Loucy (cell line): ENCODE measurements around the gene HCN2.

Experiments
- H2AFZ ChIP-seq: fragments of 200-600 bp; sonication (generic); 2 replicates; pipeline ENCODE4 v1.6.0; 2016; ENCODE audit warnings: antibody characterized with exemption, mild to moderate bottlenecking, low read length, moderate library complexity
- H3F3A ChIP-seq: fragments of 200-600 bp; 2 replicates; pipeline ENCODE4 v1.6.0; 2016; ENCODE audit warnings: antibody characterized with exemption, low read depth, mild to moderate bottlenecking
- H3K27me3 ChIP-seq: fragments of 200-600 bp; sonication (generic); 2 replicates; pipeline ENCODE4 v1.6.1; 2014; ENCODE audit warnings: low read length, mild to moderate bottlenecking; ENCODE audit not compliant: insufficient read depth, poor library complexity, severe bottlenecking
- H3K36me3 ChIP-seq: fragments of 200-600 bp; sonication (generic); 2 replicates; pipeline ENCODE4 v1.6.1; 2016; ENCODE audit warnings: low read length; ENCODE audit not compliant: insufficient read depth
- H3K4me1 ChIP-seq: fragments of 200-600 bp; sonication (generic); 2 replicates; pipeline ENCODE4 v1.5.1; 2014; ENCODE audit warnings: low read length, mild to moderate bottlenecking; ENCODE audit not compliant: insufficient read depth, poor library complexity, severe bottlenecking
- H3K4me2 ChIP-seq: fragments of 200-600 bp; sonication (generic); 2 replicates; pipeline ENCODE4 v1.6.0; 2014; ENCODE audit warnings: antibody characterized with exemption, low read length, low read depth, mild to moderate bottlenecking; ENCODE audit not compliant: poor library complexity, severe bottlenecking
- H3K4me3 ChIP-seq: fragments of 200-600 bp; sonication (generic); 2 replicates; pipeline ENCODE4 v1.5.1; 2014; ENCODE audit warnings: low read length, mild to moderate bottlenecking, mixed read lengths; ENCODE audit not compliant: poor library complexity, severe bottlenecking
- H3K79me2 ChIP-seq: fragments of 200-600 bp; sonication (generic); 2 replicates; pipeline ENCODE4 v1.6.1; 2014; ENCODE audit warnings: low read length; ENCODE audit not compliant: insufficient read depth
- H3K9ac ChIP-seq: fragments of 200-600 bp; sonication (generic); 2 replicates; pipeline ENCODE4 v1.6.0; 2014; ENCODE audit warnings: mild to moderate bottlenecking, low read depth, low read length, moderate library complexity; ENCODE audit not compliant: poor library complexity, severe bottlenecking
- H3K9me2 ChIP-seq: fragments of 200-600 bp; sonication (generic); replicated peaks from 2 replicates; pipeline ENCODE4 v1.6.1; 2016; ENCODE audit warnings: low read depth, low read length, mixed read lengths
- H3K9me3 ChIP-seq: fragments of 200-600 bp; sonication (generic); 2 replicates; pipeline ENCODE4 v1.6.1; 2014; ENCODE audit warnings: mild to moderate bottlenecking, antibody characterized with exemption, low read length, low read depth; ENCODE audit not compliant: insufficient read depth
- H4K20me1 ChIP-seq: fragments of 200-600 bp; sonication (generic); 2 replicates; pipeline ENCODE4 v1.6.0; 2014; ENCODE audit warnings: antibody characterized with exemption, low read length, mild to moderate bottlenecking; ENCODE audit not compliant: insufficient read depth, poor library complexity, severe bottlenecking
- EZH2phosphoT487 ChIP-seq: fragments of 200-600 bp; IDR thresholded peaks from 2 replicates; pipeline ENCODE4 v1.6.1; 2018; ENCODE audit warnings: antibody characterized with exemption, mild to moderate bottlenecking, moderate library complexity, borderline replicate concordance
- TF ChIP-seq, protein P1 (sequence below): fragments of 200-600 bp; sonication (generic); conservative IDR thresholded peaks from 2 replicates; pipeline ENCODE4 v1.5.1; 2014; ENCODE audit warnings: mild to moderate bottlenecking, antibody characterized with exemption, low read length

Gene HCN2

GRCh38 chr19:593055-593454 is 3.4 kb downstream of the HCN2 start:
- H3K4me3 ChIP-seq: no peak overlapping the region
- no peak for TF ChIP-seq EZH2phosphoT487
- TF ChIP-seq, protein P1, sequence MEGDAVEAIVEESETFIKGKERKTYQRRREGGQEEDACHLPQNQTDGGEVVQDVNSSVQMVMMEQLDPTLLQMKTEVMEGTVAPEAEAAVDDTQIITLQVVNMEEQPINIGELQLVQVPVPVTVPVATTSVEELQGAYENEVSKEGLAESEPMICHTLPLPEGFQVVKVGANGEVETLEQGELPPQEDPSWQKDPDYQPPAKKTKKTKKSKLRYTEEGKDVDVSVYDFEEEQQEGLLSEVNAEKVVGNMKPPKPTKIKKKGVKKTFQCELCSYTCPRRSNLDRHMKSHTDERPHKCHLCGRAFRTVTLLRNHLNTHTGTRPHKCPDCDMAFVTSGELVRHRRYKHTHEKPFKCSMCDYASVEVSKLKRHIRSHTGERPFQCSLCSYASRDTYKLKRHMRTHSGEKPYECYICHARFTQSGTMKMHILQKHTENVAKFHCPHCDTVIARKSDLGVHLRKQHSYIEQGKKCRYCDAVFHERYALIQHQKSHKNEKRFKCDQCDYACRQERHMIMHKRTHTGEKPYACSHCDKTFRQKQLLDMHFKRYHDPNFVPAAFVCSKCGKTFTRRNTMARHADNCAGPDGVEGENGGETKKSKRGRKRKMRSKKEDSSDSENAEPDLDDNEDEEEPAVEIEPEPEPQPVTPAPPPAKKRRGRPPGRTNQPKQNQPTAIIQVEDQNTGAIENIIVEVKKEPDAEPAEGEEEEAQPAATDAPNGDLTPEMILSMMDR: no peak
- H3K9ac ChIP-seq: no peak overlapping the region
- H3K4me2 ChIP-seq: no peak overlapping the region
- no peaks in the 10 kb centered on the region for H3K36me3 ChIP-seq
- H4K20me1 ChIP-seq: no peaks in the 10 kb centered on the region
- H3K79me2 ChIP-seq: no peaks in the 10 kb centered on the region
- no peak overlapping the region for H2AFZ ChIP-seq
- H3K9me3 ChIP-seq: no peaks in the 10 kb centered on the region
- peaks cover 6% of the 10 kb centered on the region for H3K4me1 ChIP-seq
- H3K27me3 ChIP-seq: no peaks in the 10 kb centered on the region
- H3K9me2 ChIP-seq: no peaks in the 10 kb centered on the region
- no peaks in the 10 kb centered on the region for H3F3A ChIP-seq

DNA sequence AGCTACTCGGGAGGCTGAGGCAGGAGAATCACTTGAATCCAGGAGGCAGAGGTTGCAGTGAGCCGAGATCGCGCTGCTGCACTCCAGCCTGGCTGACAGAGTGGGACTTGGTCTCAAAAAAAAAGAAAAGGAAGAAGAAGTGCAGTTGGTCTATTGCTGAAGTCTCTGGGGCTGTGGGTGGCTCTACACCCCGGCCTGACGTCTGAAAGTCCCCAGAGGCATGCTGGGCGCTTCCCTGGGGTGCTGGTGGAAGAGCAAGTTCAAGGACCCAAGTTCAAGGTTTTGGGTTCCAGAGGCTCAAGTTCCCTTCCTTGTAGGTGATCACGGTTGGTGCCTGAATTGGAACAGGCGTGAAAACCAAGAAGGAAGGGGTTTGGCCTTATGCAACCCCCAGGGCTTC is 3.8 kb downstream of the HCN2 start:
- H3K9me2 ChIP-seq: no peaks in the 10 kb centered on the region
- no peak for TF ChIP-seq EZH2phosphoT487
- TF ChIP-seq, protein P1: no peak
- no peak overlapping the region for H3K9ac ChIP-seq
- H3K4me3 ChIP-seq: no peak overlapping the region
- no peaks in the 10 kb centered on the region for H3K79me2 ChIP-seq
- H3K9me3 ChIP-seq: no peaks in the 10 kb centered on the region
- no peaks in the 10 kb centered on the region for H3K36me3 ChIP-seq
- H4K20me1 ChIP-seq: no peaks in the 10 kb centered on the region
- H2AFZ ChIP-seq: no peak overlapping the region
- no peaks in the 10 kb centered on the region for H3K27me3 ChIP-seq
- no peak overlapping the region for H3K4me2 ChIP-seq
- peaks cover 2% of the 10 kb centered on the region for H3K4me1 ChIP-seq
- H3F3A ChIP-seq: no peaks in the 10 kb centered on the region

- TF ChIP-seq, protein P1: no peak
- TF ChIP-seq EZH2phosphoT487: no peak
- Histone ChIP-seq H3K4me1 (no peaks in the 10 kb centered on the region), H3K4me2 (no peak overlapping the region), H3K4me3 (no peak overlapping the region), H3K36me3 (no peaks in the 10 kb centered on the region), H2AFZ (no peak overlapping the region), H3K9me2 (no peaks in the 10 kb centered on the region), H3F3A (no peaks in the 10 kb centered on the region), H3K27me3 (no peaks in the 10 kb centered on the region), H3K9ac (no peak overlapping the region), H4K20me1 (no peaks in the 10 kb centered on the region), H3K79me2 (no peaks in the 10 kb centered on the region), H3K9me3 (no peaks in the 10 kb centered on the region)
These were observed 4.7 kb downstream of the HCN2 start for GRCh38 chr19:594265-594870.
